GM19043 (cell line): ENCODE measurements around the gene CFAP20.
"Not testable (repeated sequence)": the region's sequence is repeated elsewhere in the genome, so short reads cannot be mapped to it uniquely, and the experiment has no call there.

Source experiments
- ATAC-seq: cut with Tn5 transposase; IDR thresholded peaks from one replicate; pipeline ENCODE4 v1.9.1; 2021; ENCODE audit warnings: low read depth; ENCODE audit not compliant: unreplicated experiment

CFAP20 gene

DNA sequence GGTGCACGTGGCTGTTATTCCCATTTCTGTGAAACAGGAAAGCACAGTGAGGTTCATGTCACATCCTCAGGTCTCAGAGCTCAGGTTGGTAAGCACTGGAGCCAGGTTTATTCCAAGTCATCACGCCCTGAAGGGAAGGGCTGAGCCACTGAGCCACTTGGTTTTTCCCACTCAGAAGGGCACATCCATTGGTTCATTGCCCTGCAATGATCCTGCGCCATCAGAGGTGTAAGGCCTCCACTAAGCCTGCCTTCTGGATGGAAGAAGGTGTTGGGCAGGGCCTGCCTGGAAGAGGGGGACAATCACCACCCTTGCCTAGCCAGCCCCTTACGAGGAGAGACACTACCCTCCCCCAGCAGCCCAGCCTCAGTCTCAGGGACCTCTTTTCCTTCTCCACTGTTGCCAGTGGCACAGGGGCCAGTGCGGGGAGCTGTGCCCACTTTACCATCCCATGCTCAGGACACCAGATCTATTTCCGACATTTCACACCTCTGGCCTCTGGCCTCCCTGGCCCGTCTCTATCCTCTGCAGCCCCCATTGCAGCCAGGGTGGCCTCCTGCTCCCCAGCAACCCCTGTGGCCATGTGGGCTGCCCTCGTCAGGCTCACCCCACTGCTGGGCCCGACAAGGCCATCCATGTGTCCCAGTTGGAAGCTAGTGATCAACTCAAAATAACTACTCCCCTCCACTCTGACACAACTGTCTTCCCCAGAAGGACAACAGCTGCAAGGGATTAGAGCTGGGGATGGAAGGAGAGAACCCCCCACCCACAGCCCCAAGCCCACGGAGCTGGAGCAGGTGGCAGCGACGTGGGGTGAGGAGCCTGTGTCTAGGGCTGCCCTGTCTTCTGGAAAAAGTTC, 29.9 kb downstream of the CFAP20 start:
- ATAC-seq, result no peak

DNA sequence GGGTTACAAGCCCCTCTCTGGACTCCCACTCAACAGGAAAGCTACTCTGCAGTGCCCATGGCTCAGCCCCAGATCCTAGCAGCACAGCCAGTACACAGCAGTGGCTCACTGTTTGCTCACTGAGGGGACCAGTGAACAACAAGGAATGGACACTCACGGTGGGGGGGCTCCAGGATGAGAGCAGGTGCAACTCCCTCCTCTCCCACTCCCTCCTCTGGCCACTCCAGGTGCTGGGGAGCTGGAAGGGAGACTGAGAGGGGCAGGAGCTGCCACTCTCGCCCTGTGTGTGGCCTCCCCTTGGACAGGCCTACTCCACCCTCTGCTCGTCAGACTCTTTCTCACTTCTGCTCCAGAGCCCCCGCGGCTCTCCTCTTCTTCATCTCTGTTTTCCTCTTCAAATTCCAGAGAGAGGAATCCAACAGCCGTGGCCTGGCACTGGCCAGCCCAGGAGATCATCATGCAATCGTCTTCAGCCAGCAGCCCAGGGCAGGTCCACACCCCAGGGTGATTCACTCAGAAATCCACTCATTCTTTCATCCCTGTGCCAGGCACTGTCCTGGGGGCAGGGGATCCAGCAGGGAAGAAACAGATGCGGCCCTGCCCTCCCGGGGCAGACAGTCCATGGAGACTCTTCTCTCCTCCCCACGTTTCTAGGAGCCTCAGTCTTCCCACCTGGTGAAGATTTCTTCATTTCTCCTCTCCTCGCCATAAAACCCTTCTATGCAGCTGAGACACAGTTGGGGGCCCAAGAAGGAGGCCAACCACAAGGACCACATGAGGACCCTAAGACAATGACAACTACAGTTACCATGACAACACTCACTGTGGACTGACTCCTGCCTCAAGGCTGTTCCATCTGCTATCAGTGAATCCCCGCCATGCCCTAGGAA, 30.7 kb downstream of the CFAP20 start:
- ATAC-seq, result no peak

DNA sequence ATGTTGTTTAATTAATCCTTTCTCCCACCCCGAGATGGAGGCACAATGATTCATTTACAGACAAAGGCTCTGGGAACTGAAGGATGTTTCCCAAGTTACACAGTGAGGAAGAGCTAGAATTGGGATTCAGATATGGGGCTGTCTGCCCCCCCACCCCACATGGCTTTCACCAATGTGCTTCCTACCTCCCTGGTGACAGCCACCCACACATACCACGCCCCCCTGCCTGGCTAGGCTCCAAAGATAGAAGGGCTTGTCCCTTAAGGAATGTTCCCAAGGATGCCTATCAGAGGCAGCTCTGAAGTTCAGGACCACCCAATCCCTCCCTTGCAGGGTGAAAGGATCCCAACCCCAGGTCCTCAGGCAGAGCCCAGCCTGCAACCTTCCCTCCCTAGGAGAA, 32.9 kb downstream of the CFAP20 start:
- no peak for ATAC-seq

DNA sequence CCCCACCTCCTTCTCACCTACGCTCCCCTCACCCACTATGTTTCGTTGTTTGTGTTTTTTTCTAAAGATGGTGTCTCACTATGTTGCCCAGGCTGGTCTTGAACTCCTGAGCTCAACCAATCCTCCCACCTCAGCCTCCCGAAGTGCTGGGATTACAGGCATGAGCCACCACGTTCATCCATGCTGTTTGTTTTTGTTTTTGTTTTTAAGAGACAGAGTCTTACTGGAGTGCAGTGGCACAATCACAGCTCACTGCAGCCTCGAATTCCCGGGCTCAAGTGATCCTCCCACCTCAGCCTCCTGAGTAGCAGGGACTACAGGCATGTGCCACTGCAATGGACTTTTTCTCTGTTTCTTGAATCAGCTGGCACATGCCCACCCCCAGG, 33.6 kb downstream of the CFAP20 start:
- not testable (repeated sequence) for ATAC-seq

DNA sequence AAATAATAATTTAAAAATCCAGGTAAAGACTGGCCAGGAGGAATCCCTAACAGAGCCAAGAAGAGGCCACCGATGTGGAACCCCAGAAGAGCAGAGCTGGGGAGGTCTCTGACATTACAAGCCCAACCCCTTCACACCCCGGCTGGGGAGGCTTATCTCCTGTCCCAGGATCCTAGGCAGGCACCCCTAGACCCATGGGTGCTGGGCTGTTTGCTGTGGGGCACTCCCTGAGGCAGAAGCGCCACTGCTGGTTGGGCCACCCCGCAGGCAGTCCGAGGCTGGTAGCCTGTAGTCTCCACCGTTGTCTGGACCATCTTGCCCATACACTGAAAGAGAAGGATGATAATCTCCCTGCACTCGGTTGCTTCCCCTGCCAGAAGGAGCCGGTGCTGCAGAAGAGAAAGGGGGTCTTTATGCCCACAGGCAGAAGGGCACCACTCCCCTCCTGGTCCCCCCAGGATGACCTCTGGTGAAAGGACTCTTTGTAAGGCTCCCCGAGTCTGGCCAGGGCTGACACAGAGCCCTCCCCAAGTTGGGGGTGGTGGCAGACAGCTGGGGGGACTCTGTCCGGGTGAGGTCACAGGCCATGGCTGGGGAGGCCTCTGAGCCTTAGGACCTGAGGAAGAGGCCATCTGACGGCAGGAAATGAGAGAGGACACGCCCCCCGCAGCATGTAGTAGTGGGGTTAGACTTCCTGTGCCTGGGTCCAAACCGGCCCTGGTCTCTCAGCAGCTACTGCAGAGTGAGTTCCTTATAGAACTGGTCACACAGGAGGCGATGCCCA, 34.2 kb downstream of the CFAP20 start:
- no peak for ATAC-seq

DNA sequence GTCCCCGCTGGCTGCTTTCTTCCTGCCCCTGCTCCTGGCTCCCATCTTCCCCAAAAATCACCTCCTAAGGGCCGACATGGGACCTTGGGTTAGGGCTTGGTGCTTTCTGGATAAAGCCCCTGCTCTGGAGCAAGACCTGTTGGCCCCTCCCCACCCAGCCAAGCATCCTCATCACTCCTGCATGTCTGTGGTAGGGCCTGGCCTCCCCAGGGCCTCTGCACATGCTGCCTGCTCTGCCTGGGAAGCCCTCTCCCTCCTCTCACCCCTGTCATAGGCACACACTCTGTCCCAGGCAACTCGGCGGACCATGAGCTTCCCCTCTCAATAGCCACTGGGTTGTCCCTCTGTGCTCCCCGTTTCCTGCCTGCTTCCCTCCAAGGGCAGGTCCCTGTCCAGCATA, 35.2 kb downstream of the CFAP20 start:
- no peak for ATAC-seq

DNA sequence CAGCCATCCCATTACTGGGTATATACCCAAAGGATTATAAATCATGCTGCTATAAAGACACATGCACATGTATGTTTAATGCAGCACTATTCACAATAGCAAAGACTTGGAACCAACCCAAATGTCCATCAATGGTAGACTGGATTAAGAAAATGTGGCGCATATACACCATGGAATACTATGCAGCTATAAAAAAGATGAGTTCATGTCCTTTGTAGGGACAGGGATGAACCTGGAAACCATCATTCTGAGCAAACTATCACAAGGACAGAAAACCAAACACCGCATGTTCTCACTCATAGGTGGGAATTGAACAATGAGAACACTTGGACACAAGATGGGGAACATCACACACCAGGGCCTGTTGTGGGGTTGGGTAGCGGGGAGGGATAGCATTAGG, 38.8 kb downstream of the CFAP20 start:
- not testable (repeated sequence) for ATAC-seq

DNA sequence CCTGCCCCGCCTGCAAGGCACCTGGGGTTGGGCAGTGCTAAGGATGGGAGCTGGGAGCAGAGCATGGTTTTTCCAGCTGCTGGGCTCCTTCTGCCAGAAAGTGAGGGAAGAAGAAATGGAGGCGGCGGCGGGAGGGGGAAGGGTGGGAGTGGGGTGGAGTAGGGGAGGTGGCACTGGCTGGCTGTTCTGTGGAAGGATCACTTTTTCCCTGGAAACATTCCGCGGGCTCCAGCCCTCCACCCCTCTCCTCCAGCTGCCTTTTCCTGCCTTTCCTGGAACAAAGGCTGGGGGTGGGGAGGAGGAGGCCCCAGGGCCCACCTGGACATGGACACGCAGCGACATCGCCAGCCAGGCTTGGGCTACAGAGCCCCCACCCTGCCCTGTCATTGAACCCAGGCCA, 41.1 kb downstream of the CFAP20 start:
- ATAC-seq, result no peak

DNA sequence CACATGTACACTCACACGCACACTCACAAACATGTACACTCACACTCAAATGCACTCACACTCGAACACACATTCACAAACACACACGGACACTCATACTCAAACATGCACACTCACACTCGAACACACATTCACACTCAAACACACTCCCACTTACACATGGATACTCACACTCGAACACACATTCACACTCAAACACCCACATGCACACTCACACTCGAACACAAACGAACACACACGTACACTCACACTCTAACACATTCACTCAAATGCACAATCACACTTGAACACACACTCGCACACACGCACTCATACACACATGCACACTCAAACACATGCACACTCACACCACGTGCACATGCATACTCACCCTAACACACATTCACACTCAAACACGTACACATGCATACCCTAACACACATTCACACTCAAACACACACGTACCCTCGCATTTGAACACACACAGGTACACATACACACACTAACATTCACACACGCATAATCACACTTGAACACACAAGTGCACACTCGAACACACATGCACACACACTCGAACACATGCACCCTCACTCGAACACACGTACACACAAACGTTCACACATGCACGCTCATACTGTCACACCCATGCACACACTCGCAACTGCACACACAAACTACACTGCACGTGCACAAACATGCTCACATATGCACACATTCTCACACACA, 41.8 kb downstream of the CFAP20 start:
- no peak for ATAC-seq

DNA sequence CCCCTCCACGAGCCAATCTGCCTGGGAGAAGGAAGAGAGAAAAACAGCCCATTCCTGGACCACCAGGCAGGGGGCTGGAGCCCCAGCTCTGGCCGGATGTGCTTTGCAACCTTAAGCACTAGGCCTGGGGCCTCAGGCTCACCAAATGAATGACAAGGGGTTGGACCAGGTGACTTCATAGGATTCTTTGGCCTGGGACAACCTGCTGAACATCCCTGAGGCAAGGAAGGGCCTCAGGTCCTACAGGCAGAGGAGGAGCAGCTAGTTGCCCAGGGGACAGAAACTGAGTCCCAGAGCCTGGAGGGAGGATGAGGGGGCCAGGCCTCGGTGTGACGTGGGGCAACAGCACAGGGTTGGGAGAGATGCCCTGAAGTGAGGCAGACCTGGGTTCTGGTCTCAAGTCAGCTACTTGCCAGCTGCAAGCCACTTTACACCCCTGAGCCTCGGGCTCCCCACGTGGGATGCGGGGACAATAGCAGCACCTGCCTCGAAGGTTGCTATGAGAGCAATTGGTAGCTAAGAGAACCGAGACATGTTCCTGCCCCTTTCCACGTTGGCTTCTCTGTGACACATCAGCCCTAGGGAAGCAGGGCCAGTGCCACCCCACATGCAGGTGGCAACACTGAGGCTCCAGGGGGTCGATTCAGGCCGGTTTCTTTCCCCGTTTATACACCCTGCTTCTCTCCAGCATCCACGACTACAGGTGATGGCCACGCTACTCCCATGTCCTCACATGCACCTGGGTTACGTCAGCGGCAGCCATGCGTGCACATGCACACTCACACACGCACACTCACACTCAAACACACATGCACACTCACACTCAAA, 42.6 kb downstream of the CFAP20 start:
- no peak for ATAC-seq

DNA sequence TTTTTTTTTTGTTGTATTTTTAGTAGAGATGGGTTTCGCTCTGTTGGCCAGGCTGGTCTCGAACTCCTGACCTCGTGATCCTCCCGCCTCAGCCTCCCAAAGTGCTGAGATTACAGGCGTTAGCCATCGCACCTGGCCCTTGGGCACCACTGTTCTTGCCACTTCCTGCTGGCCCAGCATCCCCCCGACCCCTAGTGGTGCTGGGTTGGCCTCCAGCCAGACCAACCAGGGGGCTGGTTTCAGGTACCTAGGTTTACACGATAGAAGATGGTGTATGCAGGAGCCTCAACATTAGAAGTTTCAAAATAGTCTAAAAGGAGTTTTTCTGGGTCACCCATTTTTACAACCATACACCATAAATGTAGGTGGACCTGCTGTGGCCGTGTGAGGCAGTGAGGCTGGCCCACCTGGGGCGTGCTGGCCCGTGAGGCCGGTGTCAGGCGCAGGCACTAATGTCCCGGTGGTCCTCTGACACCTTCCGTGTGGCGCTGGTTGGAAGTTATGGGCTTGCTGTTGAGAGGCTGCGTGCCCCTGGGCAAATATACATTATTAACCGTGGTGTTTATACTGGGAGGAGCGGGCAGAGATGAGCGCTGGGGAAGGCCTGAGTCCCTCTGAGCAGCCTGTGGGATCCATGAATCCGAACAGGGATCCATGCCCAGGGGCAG, 43.5 kb downstream of the CFAP20 start:
- no peak for ATAC-seq

DNA sequence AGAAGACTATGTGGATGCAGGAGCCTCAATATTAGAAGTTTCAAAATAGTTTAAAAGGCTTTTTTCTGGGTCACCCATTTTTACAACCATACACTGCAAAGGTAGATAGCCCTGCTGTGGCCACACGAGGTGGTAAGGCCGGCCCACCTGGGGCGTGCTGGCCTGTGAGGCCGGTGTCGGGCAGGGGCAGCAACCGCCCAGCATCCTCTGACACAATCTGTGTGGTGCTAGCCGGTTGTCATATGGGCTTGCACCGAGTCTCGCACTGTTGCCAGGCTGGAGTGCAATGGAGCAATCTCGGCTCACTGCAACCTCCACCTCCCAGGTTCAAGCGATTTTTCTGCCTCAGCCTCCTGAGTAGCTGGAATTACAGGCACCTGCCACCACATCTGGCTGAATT, 44.0 kb downstream of the CFAP20 start:
- no peak for ATAC-seq

DNA sequence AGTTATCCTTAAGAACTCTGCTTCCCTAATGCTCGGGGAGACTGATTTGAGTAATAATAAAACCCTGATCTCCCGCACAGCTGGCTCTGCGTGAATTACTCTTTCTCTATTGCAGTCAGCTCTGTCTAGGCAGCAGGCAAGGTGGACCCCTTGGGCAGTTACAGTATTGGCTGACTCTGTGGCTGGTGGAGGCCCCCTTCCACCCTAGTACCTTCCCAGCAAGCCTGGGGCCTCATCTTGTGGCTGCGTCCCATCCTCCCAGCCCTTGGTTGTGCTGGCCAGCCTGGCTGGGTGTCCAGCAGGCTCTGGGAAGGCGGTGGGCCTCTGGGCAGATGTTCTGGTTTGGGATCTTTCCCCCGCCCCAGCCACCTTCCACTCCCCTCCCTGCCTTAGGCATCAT, 44.5 kb downstream of the CFAP20 start:
- ATAC-seq, result no peak

DNA sequence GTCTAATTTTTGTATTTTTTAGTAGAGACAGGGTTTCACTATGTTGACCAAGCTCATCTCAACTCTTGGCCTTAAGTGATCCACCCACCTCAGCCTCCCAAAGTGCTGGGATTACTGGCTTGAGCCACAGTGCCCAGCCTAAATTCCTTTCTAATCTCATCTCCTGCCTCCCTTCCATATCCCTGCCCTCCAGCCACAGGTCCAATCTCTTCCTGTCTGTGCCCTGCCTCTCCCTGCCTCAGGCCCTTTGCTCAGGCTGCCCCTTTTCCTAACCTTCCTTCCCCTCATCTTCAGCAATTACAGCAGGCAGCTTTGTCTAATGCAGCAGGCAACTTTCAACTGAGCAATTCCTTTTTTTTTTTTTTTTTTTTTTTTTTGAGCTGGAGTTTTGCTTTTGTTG, 46.8 kb downstream of the CFAP20 start:
- ATAC-seq, result no peak

DNA sequence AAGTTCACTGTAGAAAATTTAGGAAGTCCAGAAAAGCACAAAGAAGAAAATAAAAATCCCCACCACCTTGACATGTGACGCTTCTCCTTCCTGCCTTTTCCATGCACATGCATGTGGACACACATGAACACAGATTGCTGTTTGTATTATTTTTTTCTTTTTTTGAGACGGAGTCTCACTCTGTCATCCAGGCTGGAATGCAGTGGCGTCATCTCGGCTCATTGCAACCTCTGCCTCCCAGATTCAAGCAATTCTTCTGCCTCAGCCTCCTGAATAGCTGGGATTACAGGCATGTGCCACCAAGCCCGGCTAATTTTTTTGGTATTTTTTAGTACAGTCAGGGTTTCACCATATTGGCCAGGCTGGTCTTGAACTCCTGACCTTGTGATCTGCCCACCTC, 48.5 kb downstream of the CFAP20 start:
- not testable (repeated sequence) for ATAC-seq

DNA sequence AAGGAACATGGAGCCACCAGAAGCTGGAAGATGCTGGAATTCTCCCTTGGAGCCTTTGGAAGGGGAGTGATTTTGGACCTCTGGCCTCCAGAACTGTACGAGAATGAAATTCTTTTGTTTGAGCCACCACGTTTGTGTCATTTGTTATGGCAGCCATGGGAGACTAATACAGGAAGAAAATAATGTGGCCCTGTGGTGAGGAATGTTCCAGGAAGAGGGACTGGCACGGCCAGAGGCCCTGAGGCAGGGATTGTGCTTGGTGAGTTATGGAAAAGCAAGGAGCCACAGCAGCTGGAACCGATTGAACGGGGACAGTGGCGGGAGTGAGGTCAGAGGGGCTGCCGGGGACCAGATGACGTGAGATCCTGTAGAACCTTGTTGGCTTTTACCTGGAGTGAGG, 51.4 kb downstream of the CFAP20 start:
- no peak for ATAC-seq

DNA sequence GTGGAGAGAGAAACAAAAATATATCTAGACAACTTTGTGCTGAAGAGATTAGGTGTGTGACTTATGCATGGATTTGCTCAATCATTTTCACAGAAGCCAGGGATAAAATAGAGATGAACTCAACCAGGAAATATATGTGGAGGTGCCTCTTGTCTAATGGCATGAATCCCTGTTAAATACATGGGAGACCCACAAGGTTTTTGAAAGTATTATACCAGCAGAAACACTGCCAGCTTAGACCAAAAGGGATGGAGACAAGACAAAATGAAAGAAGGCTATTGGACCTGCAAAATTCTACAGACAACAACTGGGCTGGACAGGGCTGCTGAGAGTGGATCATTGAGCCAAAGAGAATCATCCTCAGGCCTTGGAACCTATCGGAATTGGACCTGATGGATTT, 52.7 kb downstream of the CFAP20 start:
- ATAC-seq, result no peak

DNA sequence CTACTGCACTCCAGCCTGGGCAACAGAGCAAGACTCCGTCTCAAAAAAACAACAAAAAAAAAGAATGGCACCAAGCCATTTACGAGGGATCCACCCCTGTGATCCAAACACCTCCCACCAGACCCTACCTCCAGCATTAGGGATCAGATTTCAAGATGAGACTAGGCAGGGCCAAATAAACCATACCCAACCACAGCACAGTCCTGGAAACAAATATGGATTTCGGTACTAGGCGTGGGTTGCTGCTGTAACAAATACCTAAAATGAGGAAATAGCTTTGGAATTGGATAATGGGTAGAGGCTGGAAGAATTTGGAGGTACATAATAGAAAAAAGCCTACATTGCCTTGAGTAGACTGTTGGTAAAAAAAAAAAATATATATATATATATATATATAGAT, 54.5 kb downstream of the CFAP20 start:
- ATAC-seq, result no peak

DNA sequence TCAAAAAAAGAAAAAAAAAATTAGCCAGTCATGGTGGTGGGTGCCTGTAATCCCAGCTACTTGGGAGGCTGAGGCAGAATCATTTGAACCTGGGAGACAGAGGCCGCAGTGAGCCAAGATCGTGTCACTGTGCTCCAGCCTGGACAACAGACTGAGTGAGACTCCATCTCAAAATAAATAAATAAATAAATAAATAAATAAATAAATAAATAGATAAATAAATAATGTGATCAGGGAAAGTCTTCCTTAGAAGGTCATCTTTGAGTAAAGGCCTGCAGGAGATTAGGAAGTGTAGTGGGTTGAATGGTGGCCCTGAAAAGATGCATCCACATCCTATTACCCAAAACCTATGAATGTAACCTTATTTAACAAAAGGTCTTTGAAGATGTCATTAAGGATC, 56.1 kb downstream of the CFAP20 start:
- not testable (repeated sequence) for ATAC-seq
